ENCODE measurements around the gene CUBN. TPM values are rescaled to one million over a fixed set of nuclear protein-coding genes. Genes with fewer than 3 reads are reported as not detected.

The CUBN gene
- total and polyA plus RNA-seq, 2 of the 13 experiments (the other 11 are each of a cell fraction or from before 2014, with no cell fraction given): 0.27 to 0.32 TPM

DNA sequence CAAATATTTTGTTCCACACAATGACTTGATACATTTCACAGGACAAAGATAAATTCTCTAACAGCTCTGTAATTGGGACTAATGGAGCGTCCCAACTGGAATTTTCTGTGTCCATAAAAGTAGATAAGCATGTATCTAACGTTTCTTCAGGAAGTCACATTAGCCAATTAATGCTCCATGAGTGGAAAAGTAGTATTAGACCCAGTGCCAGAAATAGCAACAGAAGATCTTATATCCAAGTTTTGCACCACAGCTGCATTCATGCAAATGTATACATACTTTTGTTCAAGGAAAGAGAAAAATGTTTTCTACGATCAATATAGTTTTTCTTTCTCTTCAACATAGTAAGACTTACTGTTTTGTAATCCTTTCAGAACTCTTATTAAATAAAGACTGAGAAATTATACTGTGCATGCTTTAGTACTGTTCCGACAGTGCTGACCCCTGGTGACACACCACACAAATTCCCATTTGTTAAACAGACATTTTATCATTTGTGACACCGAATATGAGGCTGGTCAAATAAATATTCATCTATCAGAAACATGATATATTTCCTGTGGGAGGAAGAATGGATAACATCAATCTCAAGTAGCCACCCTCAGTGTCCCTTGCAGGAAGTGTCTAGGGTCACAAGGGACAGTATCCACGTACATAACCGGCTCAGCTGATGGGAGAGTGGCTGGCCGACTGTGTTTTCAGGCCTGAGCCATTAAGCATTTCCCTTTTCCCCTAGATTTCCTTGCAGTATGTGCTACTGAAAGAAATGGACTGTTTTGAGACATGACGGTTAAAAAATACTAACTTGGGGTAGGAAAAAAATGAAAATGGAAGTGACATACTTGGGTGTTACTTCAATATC, 210.3 kb downstream of the CUBN start (continued):
- TF ChIP-seq, protein P1, sequence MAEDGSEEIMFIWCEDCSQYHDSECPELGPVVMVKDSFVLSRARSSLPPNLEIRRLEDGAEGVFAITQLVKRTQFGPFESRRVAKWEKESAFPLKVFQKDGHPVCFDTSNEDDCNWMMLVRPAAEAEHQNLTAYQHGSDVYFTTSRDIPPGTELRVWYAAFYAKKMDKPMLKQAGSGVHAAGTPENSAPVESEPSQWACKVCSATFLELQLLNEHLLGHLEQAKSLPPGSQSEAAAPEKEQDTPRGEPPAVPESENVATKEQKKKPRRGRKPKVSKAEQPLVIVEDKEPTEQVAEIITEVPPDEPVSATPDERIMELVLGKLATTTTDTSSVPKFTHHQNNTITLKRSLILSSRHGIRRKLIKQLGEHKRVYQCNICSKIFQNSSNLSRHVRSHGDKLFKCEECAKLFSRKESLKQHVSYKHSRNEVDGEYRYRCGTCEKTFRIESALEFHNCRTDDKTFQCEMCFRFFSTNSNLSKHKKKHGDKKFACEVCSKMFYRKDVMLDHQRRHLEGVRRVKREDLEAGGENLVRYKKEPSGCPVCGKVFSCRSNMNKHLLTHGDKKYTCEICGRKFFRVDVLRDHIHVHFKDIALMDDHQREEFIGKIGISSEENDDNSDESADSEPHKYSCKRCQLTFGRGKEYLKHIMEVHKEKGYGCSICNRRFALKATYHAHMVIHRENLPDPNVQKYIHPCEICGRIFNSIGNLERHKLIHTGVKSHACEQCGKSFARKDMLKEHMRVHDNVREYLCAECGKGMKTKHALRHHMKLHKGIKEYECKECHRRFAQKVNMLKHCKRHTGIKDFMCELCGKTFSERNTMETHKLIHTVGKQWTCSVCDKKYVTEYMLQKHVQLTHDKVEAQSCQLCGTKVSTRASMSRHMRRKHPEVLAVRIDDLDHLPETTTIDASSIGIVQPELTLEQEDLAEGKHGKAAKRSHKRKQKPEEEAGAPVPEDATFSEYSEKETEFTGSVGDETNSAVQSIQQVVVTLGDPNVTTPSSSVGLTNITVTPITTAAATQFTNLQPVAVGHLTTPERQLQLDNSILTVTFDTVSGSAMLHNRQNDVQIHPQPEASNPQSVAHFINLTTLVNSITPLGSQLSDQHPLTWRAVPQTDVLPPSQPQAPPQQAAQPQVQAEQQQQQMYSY (CRISPR knock-in tag; IDR thresholded peaks at IDR 0.05): no peak
- TF ChIP-seq ZIK1 (CRISPR knock-in tag; IDR thresholded peaks at IDR 0.05; ENCODE audit: borderline replicate concordance, low read depth) (no peak), MEIS1 (CRISPR knock-in tag; IDR thresholded peaks at IDR 0.05; ENCODE audit: borderline replicate concordance) (no peak)

DNA sequence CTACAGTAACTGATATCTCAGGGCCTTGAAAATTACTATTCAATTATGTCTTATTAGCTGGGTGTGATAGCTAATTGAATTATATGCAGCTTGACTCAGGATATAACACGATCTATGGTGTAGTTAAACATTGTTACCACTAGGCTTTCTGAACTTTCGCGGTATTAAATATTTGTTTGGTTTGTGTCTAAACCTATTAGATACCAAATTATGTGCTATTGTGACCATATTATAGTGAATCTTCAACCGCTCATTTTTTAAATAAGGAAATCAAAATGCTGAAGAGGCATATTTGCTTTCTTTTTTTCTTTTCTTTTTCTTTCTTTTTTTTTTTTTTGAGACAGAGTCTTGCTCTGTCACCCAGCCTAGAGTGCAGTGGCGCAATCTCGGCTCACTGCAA, 213.1 kb downstream of the CUBN start:
- FAIRE-seq: no peak
- no peak overlapping the region for H3K4me2 ChIP-seq (ENCODE audit: low read depth, low read length)
- CTCF ChIA-PET (ENCODE audit: low intra/inter-chr PET ratio, low total read pairs): no interaction called here
- no peak overlapping the region for H3K27ac ChIP-seq (ENCODE audit: extremely low read length, insufficient read depth, low read length)
- H3K4me3 ChIP-seq (replicated peaks in 1 of 3; ENCODE audit: insufficient read depth in 1 of 3, low read depth in 2 of 3, low read length in 3 of 3): no peak overlapping the region
- H4K20me1 ChIP-seq (ENCODE audit: insufficient read depth, low read length): no peaks in the 10 kb centered on the region
- intact Hi-C loops (cut with micrococcal nuclease; ENCODE audit: unreplicated experiment): no loop called here
- no peak for ATAC-seq
- H3K36me3 ChIP-seq (replicated peaks in 1 of 2; ENCODE audit: control insufficient read depth in 1 of 2, insufficient read depth in 2 of 2, low read length in 2 of 2): no peaks in the 10 kb centered on the region
- no peak for DNase-seq (ENCODE audit: low spot score)
- H2AFZ ChIP-seq (ENCODE audit: low read length): no peak overlapping the region
- TF ChIP-seq MAFK (conservative IDR thresholded peaks at IDR 0.05 in 1 of 2, IDR thresholded peaks at IDR 0.05 in 1 of 2; ENCODE audit: low read length in 2 of 2): peak; percentile 19 to 57; a peak in 2 of 4 replicates
- TF ChIP-seq, protein P2, sequence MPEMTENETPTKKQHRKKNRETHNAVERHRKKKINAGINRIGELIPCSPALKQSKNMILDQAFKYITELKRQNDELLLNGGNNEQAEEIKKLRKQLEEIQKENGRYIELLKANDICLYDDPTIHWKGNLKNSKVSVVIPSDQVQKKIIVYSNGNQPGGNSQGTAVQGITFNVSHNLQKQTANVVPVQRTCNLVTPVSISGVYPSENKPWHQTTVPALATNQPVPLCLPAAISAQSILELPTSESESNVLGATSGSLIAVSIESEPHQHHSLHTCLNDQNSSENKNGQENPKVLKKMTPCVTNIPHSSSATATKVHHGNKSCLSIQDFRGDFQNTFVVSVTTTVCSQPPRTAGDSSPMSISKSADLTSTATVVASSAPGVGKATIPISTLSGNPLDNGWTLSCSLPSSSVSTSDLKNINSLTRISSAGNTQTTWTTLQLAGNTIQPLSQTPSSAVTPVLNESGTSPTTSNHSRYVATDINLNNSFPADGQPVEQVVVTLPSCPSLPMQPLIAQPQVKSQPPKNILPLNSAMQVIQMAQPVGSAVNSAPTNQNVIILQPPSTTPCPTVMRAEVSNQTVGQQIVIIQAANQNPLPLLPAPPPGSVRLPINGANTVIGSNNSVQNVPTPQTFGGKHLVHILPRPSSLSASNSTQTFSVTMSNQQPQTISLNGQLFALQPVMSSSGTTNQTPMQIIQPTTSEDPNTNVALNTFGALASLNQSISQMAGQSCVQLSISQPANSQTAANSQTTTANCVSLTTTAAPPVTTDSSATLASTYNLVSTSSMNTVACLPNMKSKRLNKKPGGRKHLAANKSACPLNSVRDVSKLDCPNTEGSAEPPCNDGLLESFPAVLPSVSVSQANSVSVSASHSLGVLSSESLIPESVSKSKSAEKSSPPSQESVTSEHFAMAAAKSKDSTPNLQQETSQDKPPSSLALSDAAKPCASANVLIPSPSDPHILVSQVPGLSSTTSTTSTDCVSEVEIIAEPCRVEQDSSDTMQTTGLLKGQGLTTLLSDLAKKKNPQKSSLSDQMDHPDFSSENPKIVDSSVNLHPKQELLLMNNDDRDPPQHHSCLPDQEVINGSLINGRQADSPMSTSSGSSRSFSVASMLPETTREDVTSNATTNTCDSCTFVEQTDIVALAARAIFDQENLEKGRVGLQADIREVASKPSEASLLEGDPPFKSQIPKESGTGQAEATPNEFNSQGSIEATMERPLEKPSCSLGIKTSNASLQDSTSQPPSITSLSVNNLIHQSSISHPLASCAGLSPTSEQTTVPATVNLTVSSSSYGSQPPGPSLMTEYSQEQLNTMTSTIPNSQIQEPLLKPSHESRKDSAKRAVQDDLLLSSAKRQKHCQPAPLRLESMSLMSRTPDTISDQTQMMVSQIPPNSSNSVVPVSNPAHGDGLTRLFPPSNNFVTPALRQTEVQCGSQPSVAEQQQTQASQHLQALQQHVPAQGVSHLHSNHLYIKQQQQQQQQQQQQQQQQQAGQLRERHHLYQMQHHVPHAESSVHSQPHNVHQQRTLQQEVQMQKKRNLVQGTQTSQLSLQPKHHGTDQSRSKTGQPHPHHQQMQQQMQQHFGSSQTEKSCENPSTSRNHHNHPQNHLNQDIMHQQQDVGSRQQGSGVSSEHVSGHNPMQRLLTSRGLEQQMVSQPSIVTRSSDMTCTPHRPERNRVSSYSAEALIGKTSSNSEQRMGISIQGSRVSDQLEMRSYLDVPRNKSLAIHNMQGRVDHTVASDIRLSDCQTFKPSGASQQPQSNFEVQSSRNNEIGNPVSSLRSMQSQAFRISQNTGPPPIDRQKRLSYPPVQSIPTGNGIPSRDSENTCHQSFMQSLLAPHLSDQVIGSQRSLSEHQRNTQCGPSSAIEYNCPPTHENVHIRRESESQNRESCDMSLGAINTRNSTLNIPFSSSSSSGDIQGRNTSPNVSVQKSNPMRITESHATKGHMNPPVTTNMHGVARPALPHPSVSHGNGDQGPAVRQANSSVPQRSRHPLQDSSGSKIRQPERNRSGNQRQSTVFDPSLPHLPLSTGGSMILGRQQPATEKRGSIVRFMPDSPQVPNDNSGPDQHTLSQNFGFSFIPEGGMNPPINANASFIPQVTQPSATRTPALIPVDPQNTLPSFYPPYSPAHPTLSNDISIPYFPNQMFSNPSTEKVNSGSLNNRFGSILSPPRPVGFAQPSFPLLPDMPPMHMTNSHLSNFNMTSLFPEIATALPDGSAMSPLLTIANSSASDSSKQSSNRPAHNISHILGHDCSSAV (CRISPR knock-in tag; IDR thresholded peaks at IDR 0.05; ENCODE audit: borderline replicate concordance): no peak
- no TSS peak for BruUV-seq (replicated peaks)
- H3K27me3 ChIP-seq (ENCODE audit: control insufficient read depth in 1 of 2, insufficient read depth in 2 of 2, low read length in 2 of 2): no peaks in the 10 kb centered on the region
- H3K79me2 ChIP-seq (ENCODE audit: insufficient read depth, low read length): no peaks in the 10 kb centered on the region
- H3K4me1 ChIP-seq (ENCODE audit: insufficient read depth, low read length): no peaks in the 10 kb centered on the region
- no peaks in the 10 kb centered on the region for H3K9me3 ChIP-seq (ENCODE audit: low read length)
- in situ Hi-C loops (cut with HindIII; ENCODE audit: extremely low pct_ligation_motif_present, low pct_unique_long_range_greater_than_20kb): no loop called here
- POLR2A ChIA-PET: interaction anchor here (0.6 kb wide), 1 partner anchor 434 kb away, joined by 3 read pairs; no protein-coding TSS in a partner anchor
- H3K9ac ChIP-seq (ENCODE audit: insufficient read depth, low read depth, low read length): no peak overlapping the region
- WGBS (ENCODE audit: low lambda C conversion rate): 81% methylated on average over 6 of the region's 6 CpGs
